ENCODE measurements around the gene GTF2IRD1. TPM values are rescaled to one million over a fixed set of nuclear protein-coding genes. Genes with fewer than 3 reads are reported as not detected.

GTF2IRD1 gene
- total RNA-seq, 2 experiments from 2014 or later = 0.94 to 1.3 TPM

- H3K4me1 Mint-ChIP-seq = peaks cover 5% of the 10 kb centered on the region
- no peaks in the 10 kb centered on the region for H3K36me3 Mint-ChIP-seq (ENCODE audit: low read depth)
- peaks cover 3% of the 10 kb centered on the region for H3K27me3 Mint-ChIP-seq
- H3K9me3 Mint-ChIP-seq = no peaks in the 10 kb centered on the region
- no peak overlapping the region for H3K4me3 Mint-ChIP-seq
- ChIA-PET CTCF (interaction anchor here (0.8 kb wide), 1 partner anchor 43 kb away, joined by 3 read pairs; no protein-coding TSS in a partner anchor), POLR2A (no interaction called here)
- no peak overlapping the region for H3K27ac Mint-ChIP-seq
- DNase-seq = no peak
These were observed 8.4 kb downstream of the GTF2IRD1 start for GRCh38 chr7:74461970-74462706.

- Mint-ChIP-seq H3K27me3 (no peaks in the 10 kb centered on the region), H3K36me3 (ENCODE audit: low read depth) (no peaks in the 10 kb centered on the region), H3K4me1 (peaks cover 5% of the 10 kb centered on the region), H3K4me3 (no peak overlapping the region), H3K27ac (no peak overlapping the region), H3K9me3 (no peaks in the 10 kb centered on the region)
- ChIA-PET POLR2A (no interaction called here), CTCF (interaction anchor here (0.8 kb wide), 1 partner anchor 42 kb away, joined by 3 read pairs; no protein-coding TSS in a partner anchor)
- DNase-seq = no peak
These were observed 9.0 kb downstream of the GTF2IRD1 start for GRCh38 chr7:74462707-74463100.

- peaks cover 5% of the 10 kb centered on the region for H3K4me1 Mint-ChIP-seq
- peak overlapping the region; percentile 5 for H3K27ac Mint-ChIP-seq
- POLR2A ChIA-PET = no interaction called here
- no peaks in the 10 kb centered on the region for H3K36me3 Mint-ChIP-seq (ENCODE audit: low read depth)
- H3K9me3 Mint-ChIP-seq = no peaks in the 10 kb centered on the region
- H3K27me3 Mint-ChIP-seq = no peaks in the 10 kb centered on the region
- DNase-seq = no peak
- no peak overlapping the region for H3K4me3 Mint-ChIP-seq
- CTCF ChIA-PET = no interaction called here
These were observed 11.5 kb downstream of the GTF2IRD1 start for GRCh38 chr7:74464931-74465886.

DNA sequence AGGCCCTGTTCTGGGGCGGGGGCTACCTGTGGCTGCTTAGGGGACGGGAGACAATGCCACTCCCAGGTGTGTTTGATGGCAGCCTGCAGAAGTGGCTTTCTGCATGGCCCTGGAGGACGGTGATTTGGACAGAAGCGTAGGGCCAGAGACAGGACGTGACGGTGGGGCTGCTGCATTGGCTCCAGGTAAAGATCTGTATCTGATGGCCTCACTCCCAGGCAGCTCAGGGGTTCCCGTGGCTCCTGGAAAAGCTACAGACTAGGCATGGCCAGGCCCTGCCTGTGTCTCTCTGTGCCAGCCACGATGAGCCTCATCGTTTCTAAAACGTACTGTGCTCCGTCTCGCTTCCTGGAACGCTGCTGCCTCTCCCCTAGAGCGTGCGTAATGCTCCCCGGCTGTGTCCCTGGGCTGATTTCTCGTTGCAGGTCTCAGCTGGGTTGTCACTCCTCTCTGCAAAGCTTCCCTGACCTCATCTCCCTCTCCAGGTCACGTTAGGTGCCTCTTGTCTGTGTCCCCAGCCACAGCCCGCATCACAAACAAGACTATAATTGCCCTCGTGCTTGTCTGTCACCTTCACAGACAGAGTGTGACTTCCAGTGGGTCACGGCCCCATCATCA is 12.6 kb downstream of the GTF2IRD1 start:
- no peak for DNase-seq
- H3K27me3 Mint-ChIP-seq = no peaks in the 10 kb centered on the region
- peaks cover 5% of the 10 kb centered on the region for H3K4me1 Mint-ChIP-seq
- ChIA-PET POLR2A (no interaction called here), CTCF (no interaction called here)
- no peaks in the 10 kb centered on the region for H3K36me3 Mint-ChIP-seq (ENCODE audit: low read depth)
- no peaks in the 10 kb centered on the region for H3K9me3 Mint-ChIP-seq
- no peak overlapping the region for H3K4me3 Mint-ChIP-seq
- H3K27ac Mint-ChIP-seq = no peak overlapping the region

DNA sequence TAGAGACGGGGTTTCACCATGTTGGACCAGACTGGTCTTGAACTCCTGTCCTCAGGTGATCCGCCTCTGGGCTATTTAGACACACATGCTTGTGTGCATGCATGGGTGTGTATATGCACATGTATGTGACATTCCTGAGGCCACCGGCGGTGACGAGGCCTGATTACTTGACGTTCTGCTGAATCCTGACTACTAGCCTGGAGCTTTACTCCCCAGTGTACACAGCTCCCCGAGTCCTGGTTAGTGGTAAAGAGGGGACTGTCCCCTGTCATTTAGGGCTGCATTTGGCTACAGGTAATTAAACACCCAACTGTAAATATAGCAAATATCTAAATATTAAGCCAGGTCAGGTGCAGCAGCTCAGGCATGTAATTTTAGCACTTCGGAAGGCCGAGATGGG is 14.2 kb downstream of the GTF2IRD1 start:
- H3K4me3 Mint-ChIP-seq = no peak overlapping the region
- H3K9me3 Mint-ChIP-seq = no peaks in the 10 kb centered on the region
- ChIA-PET POLR2A (no interaction called here), CTCF (no interaction called here)
- DNase-seq = no peak
- H3K4me1 Mint-ChIP-seq = peaks cover 5% of the 10 kb centered on the region
- H3K36me3 Mint-ChIP-seq (ENCODE audit: low read depth) = no peaks in the 10 kb centered on the region
- no peak overlapping the region for H3K27ac Mint-ChIP-seq
- no peaks in the 10 kb centered on the region for H3K27me3 Mint-ChIP-seq

- no peak for DNase-seq
- Mint-ChIP-seq H3K36me3 (ENCODE audit: low read depth) (no peaks in the 10 kb centered on the region), H3K9me3 (no peaks in the 10 kb centered on the region), H3K27me3 (no peaks in the 10 kb centered on the region), H3K27ac (no peak overlapping the region), H3K4me3 (no peak overlapping the region), H3K4me1 (no peaks in the 10 kb centered on the region)
- ChIA-PET CTCF (interaction anchor here (1.3 kb wide), 1 partner anchor 11 kb away, joined by 3 read pairs; no protein-coding TSS in a partner anchor), POLR2A (no interaction called here)
These were observed 16.8 kb downstream of the GTF2IRD1 start for GRCh38 chr7:74470504-74470903.

- Mint-ChIP-seq H3K9me3 (no peaks in the 10 kb centered on the region), H3K27ac (no peak overlapping the region), H3K4me1 (no peaks in the 10 kb centered on the region), H3K36me3 (ENCODE audit: low read depth) (no peaks in the 10 kb centered on the region), H3K4me3 (no peak overlapping the region), H3K27me3 (no peaks in the 10 kb centered on the region)
- ChIA-PET CTCF (no interaction called here), POLR2A (no interaction called here)
- DNase-seq = no peak
These were observed 19.4 kb downstream of the GTF2IRD1 start for GRCh38 chr7:74473116-74473515.

- CTCF ChIA-PET = no interaction called here
- H3K4me1 Mint-ChIP-seq = no peaks in the 10 kb centered on the region
- H3K9me3 Mint-ChIP-seq = no peaks in the 10 kb centered on the region
- no peaks in the 10 kb centered on the region for H3K36me3 Mint-ChIP-seq (ENCODE audit: low read depth)
- POLR2A ChIA-PET = no interaction called here
- DNase-seq = no peak
- H3K27ac Mint-ChIP-seq = no peak overlapping the region
- H3K4me3 Mint-ChIP-seq = no peak overlapping the region
- H3K27me3 Mint-ChIP-seq = no peaks in the 10 kb centered on the region
These were observed 20.7 kb downstream of the GTF2IRD1 start for GRCh38 chr7:74474271-74474865.

- POLR2A ChIA-PET = no interaction called here
- Mint-ChIP-seq H3K4me3 (no peak overlapping the region), H3K9me3 (no peaks in the 10 kb centered on the region), H3K27me3 (peaks cover 3% of the 10 kb centered on the region), H3K36me3 (ENCODE audit: low read depth) (no peaks in the 10 kb centered on the region), H3K27ac (no peak overlapping the region), H3K4me1 (no peaks in the 10 kb centered on the region)
- CTCF ChIA-PET = interaction anchor here (0.6 kb wide), 1 partner anchor 25 kb away, joined by 3 read pairs; no protein-coding TSS in a partner anchor
- DNase-seq = no peak
These were observed 21.7 kb downstream of the GTF2IRD1 start for GRCh38 chr7:74475243-74475986.

DNA sequence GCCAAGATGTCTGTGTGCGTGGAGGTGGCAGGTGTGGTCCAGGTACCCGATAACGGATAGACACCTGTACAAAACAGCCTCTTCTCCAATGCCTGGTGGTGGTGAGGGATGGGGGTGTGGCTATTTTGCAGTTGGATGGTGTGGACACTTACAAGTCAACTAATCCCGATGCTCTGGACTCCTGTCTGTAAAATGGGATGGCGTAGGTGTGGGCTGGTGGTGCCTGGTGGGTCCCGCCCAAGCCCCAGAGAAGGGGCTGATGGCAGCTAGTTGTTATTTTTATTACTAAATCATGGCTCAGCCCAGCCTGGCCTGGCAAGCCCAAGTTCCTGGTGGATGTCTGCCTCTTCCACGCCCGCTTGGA is 22.3 kb downstream of the GTF2IRD1 start:
- no peak for DNase-seq
- H3K27me3 Mint-ChIP-seq = peaks cover 3% of the 10 kb centered on the region
- H3K4me1 Mint-ChIP-seq = no peaks in the 10 kb centered on the region
- ChIA-PET POLR2A (no interaction called here), CTCF (interaction anchor here (0.6 kb wide), 1 partner anchor 26 kb away, joined by 3 read pairs; no protein-coding TSS in a partner anchor)
- H3K4me3 Mint-ChIP-seq = no peak overlapping the region
- no peaks in the 10 kb centered on the region for H3K9me3 Mint-ChIP-seq
- H3K27ac Mint-ChIP-seq = no peak overlapping the region
- no peaks in the 10 kb centered on the region for H3K36me3 Mint-ChIP-seq (ENCODE audit: low read depth)

DNA sequence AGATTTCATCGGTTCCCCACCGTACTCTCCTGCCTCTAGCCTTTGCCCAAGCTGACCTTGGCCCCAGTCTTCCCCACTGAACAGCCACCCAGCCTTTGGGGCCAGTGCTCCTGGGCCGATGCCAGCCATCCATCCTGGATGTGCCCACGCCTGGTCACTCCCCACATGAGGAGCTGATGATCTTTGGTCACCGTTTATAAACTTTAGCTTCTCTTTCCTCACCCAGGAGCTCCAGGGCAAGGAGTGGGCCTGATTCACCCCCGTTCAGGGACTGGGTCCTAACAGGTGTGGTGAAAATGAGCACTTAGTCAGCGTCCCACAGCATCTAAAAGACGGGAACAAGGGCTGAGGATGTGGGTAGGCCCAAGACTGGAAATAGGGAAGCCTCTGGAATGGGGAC is 22.9 kb downstream of the GTF2IRD1 start:
- no peak overlapping the region for H3K4me3 Mint-ChIP-seq

GRCh38 chr7:74478671-74479065 is 25.0 kb downstream of the GTF2IRD1 start:
- Mint-ChIP-seq H3K9me3 (no peaks in the 10 kb centered on the region), H3K36me3 (ENCODE audit: low read depth) (no peaks in the 10 kb centered on the region), H3K27me3 (peaks cover 3% of the 10 kb centered on the region), H3K27ac (no peak overlapping the region), H3K4me3 (no peak overlapping the region), H3K4me1 (no peaks in the 10 kb centered on the region)
- ChIA-PET CTCF (interaction anchor here (0.7 kb wide), 1 partner anchor 417 kb away, joined by 3 read pairs; no protein-coding TSS in a partner anchor), POLR2A (no interaction called here)
- no peak for DNase-seq

More for the DNA sequence above, 22.9 kb downstream of the GTF2IRD1 start:
- H3K9me3 Mint-ChIP-seq = no peaks in the 10 kb centered on the region
- H3K27ac Mint-ChIP-seq = no peak overlapping the region
- DNase-seq = no peak
- POLR2A ChIA-PET = no interaction called here
- H3K36me3 Mint-ChIP-seq (ENCODE audit: low read depth) = no peaks in the 10 kb centered on the region
- H3K27me3 Mint-ChIP-seq = peaks cover 3% of the 10 kb centered on the region
- CTCF ChIA-PET = no interaction called here
- no peaks in the 10 kb centered on the region for H3K4me1 Mint-ChIP-seq
